Measurements from ENCODE around the gene SUMF1. TPM values are rescaled to one million over a fixed set of nuclear protein-coding genes. Genes with fewer than 3 reads are reported as not detected.

Gene SUMF1
- total RNA-seq, 4 donors from 2014 or later, result 29.1 to 65.9 (median 48.0) TPM

- DNase-seq, result no peak
- 47 to 67% methylated on average over 1 of the region's 1 CpG for WGBS, 2 donors
- no peak overlapping the region for H3K27ac ChIP-seq
- peaks cover 0 to 4% (median 0%) of the 10 kb centered on the region in 3 donors for H3K36me3 ChIP-seq
- H3K9me3 ChIP-seq, result no peaks in the 10 kb centered on the region
- H3K4me1 ChIP-seq, result peaks cover 3 to 40% (median 6%) of the 10 kb centered on the region in 3 donors
- H3K4me3 ChIP-seq, result no peak overlapping the region
- TF ChIP-seq POLR2A (IDR thresholded peaks at IDR 0.05) (no peak), CTCF (IDR thresholded peaks at IDR 0.05) (no peak)
- intact Hi-C loops (cut with DNase I), result loop anchor here (10.0 kb wide), 1 partner anchor 137 kb away; no protein-coding TSS in a partner anchor
- H3K27me3 ChIP-seq, result peaks cover 0 to 13% (median 0%) of the 10 kb centered on the region in 4 donors
Measured at GRCh38 chr3:4497843-4498324, 30.8 kb upstream of the SUMF1 start.

- intact Hi-C loops (cut with DNase I), result loop anchor here (10.0 kb wide), 1 partner anchor 138 kb away; no protein-coding TSS in a partner anchor
- H3K9me3 ChIP-seq, result no peaks in the 10 kb centered on the region
- H3K27me3 ChIP-seq, result peaks cover 0 to 13% (median 0%) of the 10 kb centered on the region in 4 donors
- WGBS, 2 donors, result 63 to 68% methylated on average over 5 of the region's 5 CpGs
- peaks cover 0 to 4% (median 0%) of the 10 kb centered on the region in 3 donors for H3K36me3 ChIP-seq
- H3K27ac ChIP-seq, result no peak overlapping the region
- no peak overlapping the region for H3K4me3 ChIP-seq
- peaks cover 5 to 45% (median 8%) of the 10 kb centered on the region in 3 donors for H3K4me1 ChIP-seq
- TF ChIP-seq CTCF (IDR thresholded peaks at IDR 0.05) (no peak), POLR2A (IDR thresholded peaks at IDR 0.05) (no peak)
- no peak for DNase-seq
Measured at GRCh38 chr3:4497005-4497692, 30.1 kb upstream of the SUMF1 start.

GRCh38 chr3:4496087-4496452, 29.0 kb upstream of the SUMF1 start:
- no peak for TF ChIP-seq POLR2A (IDR thresholded peaks at IDR 0.05)
- TF ChIP-seq CTCF (IDR thresholded peaks at IDR 0.05), result no peak
- DNase-seq, result no peak
- peaks cover 11 to 55% (median 13%) of the 10 kb centered on the region in 3 donors for H3K4me1 ChIP-seq
- no peaks in the 10 kb centered on the region for H3K9me3 ChIP-seq
- intact Hi-C loops (cut with DNase I), result loop anchor here (10.0 kb wide), 1 partner anchor 139 kb away; no protein-coding TSS in a partner anchor
- WGBS, 2 donors, result 39 to 46% methylated on average over 3 of the region's 3 CpGs
- H3K27me3 ChIP-seq, result peaks cover 0 to 13% (median 0%) of the 10 kb centered on the region in 4 donors
- peak overlapping the region in 1 of 4 donors; percentile 23 for H3K27ac ChIP-seq
- H3K36me3 ChIP-seq, result peaks cover 0 to 4% (median 0%) of the 10 kb centered on the region in 3 donors
- H3K4me3 ChIP-seq, result peak overlapping the region in 1 of 4 donors; percentile 82

- Histone ChIP-seq H3K27ac (peak overlapping the region in 3 of 4 donors; percentile 74 to 92 (median 82)), H3K4me1 (peaks cover 11 to 55% (median 13%) of the 10 kb centered on the region in 3 donors), H3K9me3 (no peaks in the 10 kb centered on the region), H3K27me3 (peaks cover 0 to 13% (median 0%) of the 10 kb centered on the region in 4 donors), H3K36me3 (peaks cover 0 to 4% (median 0%) of the 10 kb centered on the region in 3 donors), H3K4me3 (peak overlapping the region in 3 of 4 donors; percentile 71 to 86 (median 82))
- intact Hi-C loops (cut with DNase I), result loop anchor here (10.0 kb wide), 1 partner anchor 139 kb away; no protein-coding TSS in a partner anchor
- 64 to 78% methylated on average over 3 of the region's 3 CpGs for WGBS, 2 donors
- TF ChIP-seq POLR2A (IDR thresholded peaks at IDR 0.05) (no peak), CTCF (IDR thresholded peaks at IDR 0.05) (no peak)
- DNase-seq, result no peak
Measured at GRCh38 chr3:4495294-4496086, 28.4 kb upstream of the SUMF1 start.
